Tongue (tissue), 2 donors: ENCODE data around the gene COPG1. TPM values are rescaled to one million over a fixed set of nuclear protein-coding genes. Genes with fewer than 3 reads are reported as not detected.
"Not testable (repeated sequence)": the region's sequence is repeated elsewhere in the genome, so short reads cannot be mapped to it uniquely, and the experiment has no call there.

ENCODE experiments used
- DNase-seq: peaks from one replicate; pipeline ENCODE4 v3.0.0-alpha.2; 2015
- total RNA-seq: library from RNA; depleted of rRNA; stranded (reverse); fragments of >200 nt; gene quantifications from one replicate; pipeline ENCODE4 v1.2.3, GENCODE V29; 2014

Gene COPG1, protein sequence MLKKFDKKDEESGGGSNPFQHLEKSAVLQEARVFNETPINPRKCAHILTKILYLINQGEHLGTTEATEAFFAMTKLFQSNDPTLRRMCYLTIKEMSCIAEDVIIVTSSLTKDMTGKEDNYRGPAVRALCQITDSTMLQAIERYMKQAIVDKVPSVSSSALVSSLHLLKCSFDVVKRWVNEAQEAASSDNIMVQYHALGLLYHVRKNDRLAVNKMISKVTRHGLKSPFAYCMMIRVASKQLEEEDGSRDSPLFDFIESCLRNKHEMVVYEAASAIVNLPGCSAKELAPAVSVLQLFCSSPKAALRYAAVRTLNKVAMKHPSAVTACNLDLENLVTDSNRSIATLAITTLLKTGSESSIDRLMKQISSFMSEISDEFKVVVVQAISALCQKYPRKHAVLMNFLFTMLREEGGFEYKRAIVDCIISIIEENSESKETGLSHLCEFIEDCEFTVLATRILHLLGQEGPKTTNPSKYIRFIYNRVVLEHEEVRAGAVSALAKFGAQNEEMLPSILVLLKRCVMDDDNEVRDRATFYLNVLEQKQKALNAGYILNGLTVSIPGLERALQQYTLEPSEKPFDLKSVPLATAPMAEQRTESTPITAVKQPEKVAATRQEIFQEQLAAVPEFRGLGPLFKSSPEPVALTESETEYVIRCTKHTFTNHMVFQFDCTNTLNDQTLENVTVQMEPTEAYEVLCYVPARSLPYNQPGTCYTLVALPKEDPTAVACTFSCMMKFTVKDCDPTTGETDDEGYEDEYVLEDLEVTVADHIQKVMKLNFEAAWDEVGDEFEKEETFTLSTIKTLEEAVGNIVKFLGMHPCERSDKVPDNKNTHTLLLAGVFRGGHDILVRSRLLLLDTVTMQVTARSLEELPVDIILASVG
- 110 TPM for total RNA-seq

DNA sequence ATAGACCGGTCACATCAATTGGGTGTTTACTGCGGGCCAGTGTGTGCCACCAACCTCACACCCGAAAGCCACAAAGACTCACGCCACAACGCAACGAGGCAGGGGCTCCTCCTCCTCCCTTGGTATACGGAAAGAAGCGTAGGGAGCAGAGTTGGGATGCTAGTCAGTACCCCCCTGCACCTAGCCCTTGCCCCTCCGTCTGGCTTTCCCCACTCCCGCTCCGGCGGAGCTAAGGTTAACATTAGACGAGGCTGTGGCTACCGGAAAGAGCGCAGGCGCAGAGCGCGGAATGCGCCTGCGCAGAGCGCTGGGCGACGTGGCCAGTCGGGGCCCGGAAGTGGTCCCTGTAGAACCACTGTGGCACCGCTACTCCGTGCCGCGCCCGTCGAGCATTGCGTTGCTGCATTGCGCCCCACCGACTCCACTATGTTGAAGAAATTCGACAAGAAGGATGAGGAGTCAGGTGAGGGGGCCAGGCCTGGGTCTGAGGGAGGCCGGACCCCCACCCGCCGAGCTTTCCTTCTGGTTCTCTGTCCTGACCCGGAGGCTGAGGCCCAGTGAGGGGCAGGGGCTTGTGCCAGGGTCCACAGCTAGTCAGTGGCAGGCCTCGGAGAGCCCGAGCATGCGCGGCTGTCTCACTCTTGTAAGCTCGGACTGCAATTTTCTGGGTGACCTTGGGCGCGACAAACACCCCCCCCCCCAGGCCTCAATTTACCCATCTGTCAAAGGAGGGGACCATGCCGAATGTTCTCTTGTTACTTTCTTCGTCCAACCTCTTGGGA lies at the start of gene COPG1:
Gene COPG1, plus strand, starts transcription at position 323 of the 782 bp plus-strand sequence. Its CDS starts 104 bp downstream, at position 427.
- DNase-seq: peak; percentile 95

DNA sequence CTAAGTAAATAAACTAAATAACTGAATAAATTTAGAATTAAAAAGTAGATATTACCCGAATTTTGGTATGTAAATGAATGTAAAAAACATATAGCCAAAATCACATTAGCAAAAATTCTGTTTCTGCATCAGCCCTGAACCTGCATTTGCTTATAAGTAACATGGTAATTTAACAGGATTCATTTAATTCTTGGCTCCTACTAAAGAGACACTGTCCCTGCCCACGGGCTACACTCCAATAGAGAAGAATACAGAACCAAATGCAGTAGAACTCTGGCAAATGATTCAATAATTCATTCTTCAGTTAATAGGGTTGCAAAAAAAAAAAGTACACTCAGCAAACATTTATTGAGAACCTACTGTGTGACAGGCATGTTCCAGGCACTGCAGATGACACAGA lies 44.9 kb upstream of the COPG1 start:
- DNase-seq: no peak

DNA sequence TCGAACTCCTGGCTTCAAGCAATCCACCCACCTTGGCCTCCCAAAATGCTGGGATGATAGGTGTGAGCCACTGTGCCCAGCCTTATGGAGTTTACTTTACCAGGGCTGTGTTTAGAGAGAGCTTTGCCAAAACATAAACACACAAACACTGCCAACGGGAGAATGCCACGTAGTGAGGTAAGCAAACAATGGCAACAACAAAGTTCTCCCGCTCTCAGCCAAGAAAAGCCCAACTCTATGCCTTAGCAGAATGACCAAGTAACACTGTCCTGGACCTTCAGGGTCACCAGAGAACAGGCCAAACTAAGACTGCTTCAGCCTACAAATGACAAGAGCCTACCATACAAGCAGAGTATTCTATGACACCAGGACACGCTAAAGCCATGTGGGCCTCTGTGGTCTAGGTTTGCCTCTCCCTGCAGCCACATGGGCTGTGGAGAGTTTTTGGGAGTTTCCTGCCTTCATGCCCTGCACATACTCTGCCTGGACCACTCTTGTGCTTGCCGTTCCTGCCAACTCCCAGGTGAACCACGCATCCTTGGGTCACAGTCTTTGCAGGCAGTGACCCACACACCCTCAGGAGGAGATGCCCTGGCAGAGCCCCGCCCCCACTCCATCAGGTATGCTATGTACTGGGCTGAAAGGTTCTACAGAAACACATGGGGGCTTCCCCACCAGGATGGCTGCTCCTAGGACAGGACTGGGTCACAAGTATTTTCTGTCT lies 44.1 kb upstream of the COPG1 start:
- no peak for DNase-seq

DNA sequence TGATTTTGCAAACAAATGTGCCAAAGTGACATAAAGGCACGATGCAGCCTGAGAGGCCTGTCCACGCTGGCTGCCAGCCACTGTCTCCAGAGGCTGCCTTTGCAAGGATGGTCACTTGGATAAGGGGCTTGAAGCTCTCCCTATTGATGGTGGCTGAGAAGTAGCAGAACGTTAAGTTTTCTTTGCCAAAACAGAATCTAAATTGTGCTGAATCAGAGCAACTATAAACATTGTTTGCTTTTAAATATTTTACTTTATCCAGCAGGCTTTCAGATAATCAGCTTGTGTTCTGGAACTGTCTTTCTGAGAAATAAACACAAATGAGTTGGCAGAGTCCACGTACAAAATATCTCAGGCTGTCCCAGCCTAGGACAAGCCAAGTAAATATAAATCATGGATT lies 41.9 kb upstream of the COPG1 start:
- DNase-seq: no peak

DNA sequence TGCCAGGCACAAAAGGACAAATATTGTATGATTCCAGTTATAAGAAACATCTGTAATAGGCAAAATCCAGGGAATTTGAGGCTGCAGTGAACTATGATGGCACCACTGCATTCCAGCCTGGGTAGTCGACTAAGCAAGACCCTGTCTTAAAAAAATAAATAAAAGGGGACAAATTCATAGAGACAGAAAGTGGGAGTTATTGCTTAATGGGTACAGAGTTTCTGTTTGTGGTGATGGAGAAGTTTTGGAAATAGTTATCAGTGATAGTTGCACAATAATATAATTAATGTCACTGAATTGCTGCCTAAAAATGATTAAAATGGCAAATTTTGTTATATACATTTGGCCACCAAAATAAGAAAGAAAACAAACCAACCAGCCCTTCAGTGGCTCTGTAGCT lies 38.1 kb upstream of the COPG1 start:
- DNase-seq: no peak

DNA sequence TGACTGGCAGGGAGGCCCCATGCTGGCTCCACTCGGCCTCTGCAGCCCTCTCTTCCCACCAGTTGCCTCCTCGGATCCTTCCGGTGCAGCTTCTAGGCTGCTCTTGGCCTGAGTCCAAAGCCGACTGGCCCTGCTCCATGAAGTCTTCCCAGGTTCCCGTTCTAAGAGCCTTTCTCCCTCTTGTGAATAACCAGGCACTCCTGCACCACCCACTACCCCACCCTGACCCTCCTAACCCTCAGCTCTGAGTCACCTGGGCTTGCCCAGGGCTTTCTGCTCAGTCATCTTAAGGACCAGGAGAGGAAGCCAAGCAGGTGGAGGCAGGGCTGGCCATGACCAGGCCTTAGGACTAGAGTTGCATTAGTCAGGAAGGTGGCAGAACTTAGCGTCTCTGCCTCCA lies 37.6 kb upstream of the COPG1 start:
- peak; percentile 43 for DNase-seq

DNA sequence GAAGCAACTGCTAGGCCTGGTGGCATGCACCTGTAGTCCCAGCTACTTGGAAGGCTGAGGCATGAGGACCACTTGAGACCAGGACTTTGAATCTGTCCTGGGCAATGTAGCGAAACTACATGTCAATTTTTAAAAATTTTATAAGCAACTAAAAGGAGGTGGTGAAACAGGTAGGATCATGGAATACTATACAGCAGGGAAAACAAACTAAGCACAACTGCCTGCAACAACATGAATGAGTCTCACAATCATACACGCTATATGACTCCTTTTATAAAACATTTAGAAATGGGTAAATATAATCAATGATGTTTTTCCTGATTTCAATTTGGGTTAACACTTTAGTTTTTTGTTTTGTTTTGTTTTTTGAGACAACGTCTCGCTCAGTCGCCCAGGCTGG lies 36.2 kb upstream of the COPG1 start:
- no peak for DNase-seq

DNA sequence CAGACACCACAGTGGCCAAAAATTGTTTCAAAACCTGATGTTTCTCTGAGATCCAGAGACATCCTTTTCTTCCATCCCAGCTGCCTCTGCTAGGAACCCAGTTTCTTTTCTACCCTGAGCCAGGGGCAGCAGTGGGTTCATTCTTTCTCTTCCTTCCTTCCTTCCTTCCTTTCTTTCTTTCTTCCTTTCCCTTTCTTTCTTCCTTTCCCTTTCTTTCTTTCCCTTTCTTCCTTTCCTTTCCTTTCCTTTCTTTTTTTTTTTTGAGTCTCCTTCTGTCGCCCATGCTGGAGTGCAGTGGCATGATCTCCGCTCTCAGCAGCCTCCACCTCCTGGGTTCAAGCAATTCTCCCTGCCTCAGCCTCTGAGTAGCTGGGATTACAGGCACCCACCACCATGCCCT lies 30.7 kb upstream of the COPG1 start:
- DNase-seq: no peak

DNA sequence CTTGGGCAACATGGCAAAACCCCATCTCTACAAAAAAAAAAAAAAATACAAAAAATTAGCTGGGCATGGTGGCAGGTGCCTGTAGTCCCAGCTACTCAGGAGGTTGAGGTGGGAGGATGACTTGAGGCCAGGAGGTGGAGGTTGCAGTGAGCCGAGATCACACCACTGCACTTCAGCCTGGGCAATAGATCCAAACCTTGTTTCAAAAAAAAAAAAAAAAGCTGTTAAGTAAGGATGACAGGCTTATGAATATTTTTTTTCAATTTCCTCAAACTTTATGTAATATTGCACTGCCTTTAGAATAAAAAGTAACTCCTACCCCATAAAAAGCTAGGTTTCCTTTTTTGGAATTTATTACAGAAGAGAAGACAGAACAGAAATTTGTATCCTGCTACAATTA lies 25.0 kb upstream of the COPG1 start:
- not testable (repeated sequence) for DNase-seq

DNA sequence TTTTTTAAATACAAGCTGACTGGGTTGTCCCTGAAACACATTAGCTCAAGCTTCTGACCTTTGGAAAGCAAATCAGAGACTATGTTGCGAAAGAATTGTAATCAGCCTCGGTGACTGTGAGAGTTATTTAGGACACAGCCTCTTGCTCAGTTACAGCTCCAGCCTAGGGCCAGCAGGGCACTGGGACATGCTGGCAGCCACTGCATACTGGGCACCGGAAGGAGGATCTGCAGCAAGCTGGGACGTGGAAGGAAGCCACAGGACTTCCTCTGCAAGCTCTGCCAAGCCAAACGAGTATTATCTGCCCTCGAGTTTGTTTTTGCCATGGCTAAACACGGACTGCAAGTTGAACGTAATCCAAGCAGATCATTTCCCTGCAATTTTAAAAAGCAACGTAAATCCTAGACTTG lies 24.4 kb upstream of the COPG1 start:
- peak; percentile 45 for DNase-seq

DNA sequence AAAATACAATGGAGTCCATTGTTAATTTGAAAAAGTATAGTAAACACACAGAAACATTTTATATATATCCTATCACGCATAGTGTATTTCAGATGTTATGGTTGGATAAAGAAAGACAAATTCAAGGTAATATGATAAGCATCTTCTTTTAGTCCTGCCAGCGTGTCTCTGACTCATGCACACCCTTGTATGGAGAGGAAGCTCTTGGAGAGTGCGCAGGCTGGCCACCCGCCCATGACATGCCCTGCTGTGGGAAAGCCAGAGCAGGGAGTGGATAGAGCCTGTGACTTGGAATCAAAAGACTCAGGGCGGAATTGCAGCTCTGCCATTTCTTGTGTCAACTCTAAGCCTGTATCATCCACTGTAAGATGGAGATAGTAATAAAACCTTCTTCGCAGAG lies 23.0 kb upstream of the COPG1 start:
- DNase-seq: peak; percentile 58

DNA sequence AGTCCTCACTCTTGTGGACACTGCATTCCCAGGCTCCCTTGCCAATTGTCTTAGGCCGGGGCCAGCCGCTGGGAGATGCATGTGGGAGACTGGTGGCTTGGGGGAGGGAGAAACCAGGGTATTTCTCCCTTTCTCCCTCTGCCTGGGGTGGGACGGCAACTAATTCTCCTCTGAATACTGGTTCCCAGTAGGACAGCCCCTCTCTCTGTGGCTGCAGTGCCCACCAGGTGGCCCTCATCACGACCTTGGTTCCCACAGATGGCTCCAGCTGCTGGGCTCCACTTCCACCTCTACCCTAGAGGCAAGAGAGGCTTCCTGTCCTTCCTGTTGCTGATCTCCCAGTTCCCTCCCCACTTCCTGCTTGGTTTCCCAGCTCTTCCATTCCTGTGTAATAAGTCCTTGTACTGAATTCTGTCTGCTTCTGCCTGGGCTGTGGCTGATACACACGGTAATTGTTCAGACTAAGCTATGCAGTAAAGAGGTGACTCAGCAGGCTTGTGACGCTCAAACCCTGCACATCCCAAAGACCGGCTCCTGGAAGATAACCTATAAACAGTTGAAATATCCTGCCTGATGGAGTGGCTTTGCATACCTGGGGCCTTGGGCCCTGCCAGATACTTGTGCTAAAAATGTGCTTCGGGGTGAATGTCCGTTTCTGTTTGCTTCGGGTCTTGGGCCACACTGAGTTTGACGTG lies 20.4 kb upstream of the COPG1 start:
- DNase-seq: peak; percentile 46

DNA sequence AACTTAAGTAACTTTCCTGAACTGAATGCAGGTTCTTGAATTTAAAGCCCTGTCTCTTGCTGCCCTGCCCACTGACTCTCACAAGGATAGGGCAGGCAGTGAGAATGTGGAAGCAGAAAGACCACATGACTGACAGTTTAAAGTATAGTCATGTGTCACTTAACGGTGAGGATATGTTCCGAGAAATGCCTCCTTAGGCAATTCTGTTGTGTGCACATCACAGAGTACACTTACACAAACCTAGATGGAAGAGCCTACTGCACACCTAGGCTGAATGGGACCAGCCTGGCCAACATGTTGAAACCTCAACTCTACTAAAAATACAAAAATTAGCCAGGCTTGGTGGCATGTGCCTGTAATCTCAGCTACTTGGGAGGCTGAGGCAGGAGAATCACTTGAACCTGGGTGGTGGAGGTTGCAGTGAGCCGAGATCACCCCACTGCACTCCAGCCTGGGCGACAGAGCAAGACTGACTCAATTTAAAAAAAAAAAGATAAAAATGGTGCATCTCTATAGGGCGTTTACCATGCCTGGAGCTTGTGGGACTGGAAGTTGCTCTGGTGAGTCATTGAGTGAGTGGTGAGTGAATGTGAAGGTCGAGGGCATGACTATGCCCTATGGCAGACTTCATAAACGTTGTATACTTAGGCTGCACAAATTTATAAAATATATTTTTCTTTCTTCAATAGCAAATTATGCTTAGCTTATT lies 18.9 kb upstream of the COPG1 start:
- no peak for DNase-seq

DNA sequence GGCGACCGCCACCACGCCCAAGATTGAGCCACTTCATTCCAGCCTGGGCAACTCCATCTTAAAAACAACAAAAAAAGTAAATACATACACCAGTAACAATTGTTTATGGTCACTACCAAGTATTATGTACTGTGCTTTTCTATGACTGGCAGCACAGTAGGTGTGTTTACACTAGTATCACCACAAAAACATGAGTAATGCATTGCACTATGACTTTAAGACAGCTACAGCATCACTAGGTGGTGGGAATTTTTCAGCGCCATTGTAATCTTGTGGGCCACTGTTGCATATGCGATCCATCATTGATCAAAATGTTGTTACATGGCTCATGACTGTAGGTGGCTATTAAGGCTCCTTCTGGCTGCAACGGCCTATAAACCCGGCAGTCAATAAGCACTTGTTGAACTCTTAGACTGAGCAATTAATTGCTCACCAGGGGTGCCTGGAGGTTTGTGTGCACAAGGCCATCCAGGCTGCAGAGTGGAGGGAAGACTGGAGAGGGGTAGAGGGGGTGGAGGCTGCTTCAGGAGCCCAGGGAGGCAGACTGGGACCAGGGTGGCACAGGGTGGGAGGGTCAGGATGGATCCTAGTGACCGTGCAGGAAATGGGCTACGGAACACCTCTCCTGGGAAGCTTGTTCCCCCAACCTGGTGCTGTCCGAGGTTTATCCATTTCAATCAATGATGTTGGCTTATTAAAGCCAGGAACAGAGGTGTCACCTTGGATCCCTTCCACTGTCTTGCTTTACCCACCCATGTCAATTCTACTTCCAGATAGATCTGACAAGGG lies 17.9 kb upstream of the COPG1 start:
- DNase-seq: no peak

DNA sequence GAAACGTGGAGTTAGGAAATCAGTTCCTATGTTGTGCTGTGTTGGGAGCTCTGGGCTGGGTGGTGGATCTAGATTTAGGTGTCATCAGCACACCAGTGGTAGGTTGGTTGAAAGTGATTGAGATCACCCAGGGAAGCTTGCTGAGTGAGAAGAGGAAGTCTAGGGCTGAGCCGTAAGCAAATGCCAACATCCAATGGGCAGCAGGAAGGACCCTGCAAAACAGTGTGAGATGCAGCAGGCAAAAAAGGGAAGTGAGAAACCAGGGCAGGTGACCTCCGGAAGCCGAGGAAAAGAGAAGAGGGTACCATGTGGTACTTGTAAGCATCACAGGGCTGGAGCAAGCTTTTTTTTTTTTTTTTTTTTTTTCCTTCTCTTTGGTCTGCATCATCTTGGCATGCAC lies 15.9 kb upstream of the COPG1 start:
- DNase-seq: peak; percentile 11

DNA sequence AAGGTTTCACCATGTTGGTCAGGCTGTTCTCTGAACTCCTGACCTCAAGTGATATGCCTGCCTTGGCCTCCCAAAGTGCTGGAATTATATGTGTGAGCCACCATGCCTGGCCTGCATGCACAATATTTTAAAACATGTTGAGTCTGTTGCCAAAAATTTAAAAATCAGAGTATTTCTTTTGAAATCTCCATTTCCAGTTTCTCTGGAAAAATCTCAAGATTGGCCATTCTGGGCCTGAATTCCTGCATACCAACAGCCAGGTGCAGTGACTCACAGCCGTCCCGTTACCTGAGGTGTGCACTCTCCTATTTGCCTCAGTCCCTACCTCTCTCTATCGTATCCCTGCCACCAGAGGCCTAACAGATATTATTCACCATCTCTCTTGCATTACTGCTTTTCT lies 15.0 kb upstream of the COPG1 start:
- no peak for DNase-seq

DNA sequence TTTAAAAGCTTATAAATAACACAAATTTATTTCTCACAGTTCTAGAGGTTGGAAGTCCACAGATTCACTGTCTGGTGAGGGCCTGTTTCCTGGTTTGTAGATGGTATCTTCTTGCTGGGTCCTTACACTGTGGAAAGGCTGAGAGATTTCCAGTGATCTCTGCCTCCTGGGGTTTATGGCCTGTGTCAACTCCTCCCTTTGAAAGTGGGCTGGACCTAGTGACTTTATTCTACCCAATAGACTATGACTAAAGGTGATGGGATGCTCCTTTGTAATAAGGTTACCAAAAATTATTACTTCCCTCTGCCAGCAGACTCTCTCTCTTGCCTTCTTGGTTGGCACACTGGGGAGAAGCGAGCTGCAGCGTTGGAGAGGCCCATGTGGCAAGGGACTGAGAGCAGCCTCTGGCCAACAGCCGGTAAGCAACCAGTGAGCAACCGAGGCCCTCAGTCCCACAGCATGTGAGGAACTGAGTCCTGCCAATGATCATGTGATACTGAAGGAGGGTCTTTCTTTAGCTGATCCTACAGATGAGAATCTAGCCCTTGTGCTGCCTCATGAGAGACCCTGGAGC lies 14.0 kb upstream of the COPG1 start:
- DNase-seq: no peak

DNA sequence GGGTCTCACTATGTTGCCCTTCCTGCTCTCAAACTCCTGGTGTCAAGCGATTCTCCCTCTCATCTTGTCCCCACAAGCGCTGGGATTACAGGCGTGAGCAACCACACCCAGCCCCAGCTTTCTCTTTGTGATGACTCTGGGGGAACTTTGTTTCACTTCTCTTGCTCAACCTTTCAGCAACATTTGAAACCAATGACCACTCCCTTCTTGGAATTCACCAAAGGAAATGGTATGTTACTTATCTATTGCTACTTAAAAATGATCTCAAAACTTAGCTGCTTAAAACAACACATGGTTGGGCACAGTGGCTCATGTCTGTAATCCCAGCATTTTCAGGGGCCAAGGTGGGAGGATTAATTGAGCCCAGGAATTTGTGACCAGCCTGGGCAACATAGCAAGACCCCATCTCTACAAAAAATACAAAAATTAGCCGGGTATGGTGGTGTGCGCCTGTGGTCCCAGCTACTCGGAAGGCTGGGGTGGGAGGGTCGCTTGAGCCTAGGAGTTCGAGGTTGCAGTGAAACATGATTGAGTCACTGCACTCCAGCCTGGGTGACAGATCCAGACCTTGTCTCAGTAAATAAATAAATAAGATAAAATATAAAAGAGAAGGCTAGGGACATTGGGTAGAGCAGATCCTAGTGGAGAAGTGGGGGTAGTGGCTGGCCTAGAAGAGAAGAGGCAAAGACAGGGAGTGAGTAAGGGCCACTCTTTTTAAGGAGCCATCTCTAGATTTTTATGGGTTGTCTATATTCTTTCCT lies 10.3 kb upstream of the COPG1 start:
- DNase-seq: no peak

DNA sequence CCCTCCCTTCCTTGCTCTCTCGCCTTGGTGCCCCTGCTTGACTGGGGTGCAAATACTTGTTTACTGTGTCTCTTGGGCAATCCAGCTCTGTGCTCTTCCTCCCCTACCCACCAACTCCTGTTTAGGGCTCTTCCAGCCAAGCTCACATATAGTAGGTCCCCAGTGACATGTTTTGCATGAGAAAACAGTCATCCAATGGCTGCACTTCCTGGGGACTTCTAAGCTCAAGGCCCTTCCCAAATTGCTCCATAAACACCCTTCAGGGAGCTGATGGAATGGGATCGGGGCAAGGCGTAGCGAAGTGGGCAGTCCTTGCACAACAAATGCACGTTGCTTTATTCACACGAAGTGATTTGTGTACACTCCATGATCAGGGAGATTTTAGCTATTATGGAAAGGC lies 9.4 kb upstream of the COPG1 start:
- no peak for DNase-seq
